ENCODE data around the gene PANK4. TPM values are rescaled to one million over a fixed set of nuclear protein-coding genes. Genes with fewer than 3 reads are reported as not detected.
A peak's percentile ranks its signal among the peaks of the same experiment; 100 is the strongest.

The PANK4 gene
- total RNA-seq, 1 experiment from 2014 or later = 62.5 TPM

DNA sequence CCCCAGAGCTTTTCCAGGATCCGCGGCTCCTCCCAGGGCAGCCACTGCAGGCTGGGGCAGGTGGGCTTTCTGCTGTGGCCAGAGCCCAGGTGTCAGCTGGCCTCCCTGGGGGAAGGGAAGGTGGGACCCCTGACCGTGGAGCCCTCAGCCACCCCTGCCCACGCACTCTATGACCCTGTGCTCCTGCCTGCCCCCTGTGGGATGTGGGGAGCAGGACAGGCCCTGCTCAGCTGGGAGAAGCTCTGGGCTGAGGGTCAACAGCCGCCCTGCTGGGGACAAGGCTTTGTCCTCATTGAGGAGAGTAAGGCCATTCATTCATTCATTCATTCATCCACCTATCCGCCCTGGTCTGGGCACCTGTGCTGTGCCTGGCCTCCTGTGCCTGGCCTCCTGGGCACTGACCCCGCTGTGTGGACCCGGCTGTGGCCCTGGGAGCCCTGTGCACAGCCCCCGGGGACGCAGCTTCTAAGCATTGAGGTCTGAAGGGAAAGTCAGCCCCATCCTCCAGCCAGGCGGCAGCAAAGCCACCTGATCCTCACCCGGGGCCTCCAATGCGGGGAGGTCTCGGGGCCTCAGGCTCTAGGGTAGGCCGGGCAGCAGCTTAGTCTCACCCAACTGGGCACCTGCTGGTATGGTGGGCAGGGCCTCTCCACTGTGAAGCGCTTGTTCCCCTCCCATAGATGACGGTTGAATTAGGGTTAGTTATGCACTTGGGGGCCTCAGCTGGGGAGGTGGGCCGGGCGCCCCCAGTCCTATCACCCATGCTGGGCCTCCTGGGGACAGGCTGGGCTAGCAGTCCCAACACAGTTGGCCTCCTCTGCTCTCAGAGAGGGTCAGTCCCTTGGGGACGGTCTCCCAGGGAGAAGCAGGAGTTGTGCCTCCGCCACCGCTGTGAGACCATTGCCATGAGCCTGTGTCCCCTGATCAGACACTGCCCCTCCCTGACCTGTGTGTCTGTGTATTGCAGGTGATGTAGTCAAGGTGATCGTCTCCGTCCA, 35.8 kb upstream of the PANK4 start:
- peak; percentile 87 for DNase-seq
- Histone ChIP-seq H3K27me3 (ENCODE audit: control insufficient read depth, insufficient read depth, low read length) (no peaks in the 10 kb centered on the region), H3K36me3 (replicated peaks; ENCODE audit: control insufficient read depth, insufficient read depth, low read length) (no peaks in the 10 kb centered on the region), H3K4me3 (ENCODE audit: insufficient read depth, low read depth, low read length) (no peak overlapping the region)

DNA sequence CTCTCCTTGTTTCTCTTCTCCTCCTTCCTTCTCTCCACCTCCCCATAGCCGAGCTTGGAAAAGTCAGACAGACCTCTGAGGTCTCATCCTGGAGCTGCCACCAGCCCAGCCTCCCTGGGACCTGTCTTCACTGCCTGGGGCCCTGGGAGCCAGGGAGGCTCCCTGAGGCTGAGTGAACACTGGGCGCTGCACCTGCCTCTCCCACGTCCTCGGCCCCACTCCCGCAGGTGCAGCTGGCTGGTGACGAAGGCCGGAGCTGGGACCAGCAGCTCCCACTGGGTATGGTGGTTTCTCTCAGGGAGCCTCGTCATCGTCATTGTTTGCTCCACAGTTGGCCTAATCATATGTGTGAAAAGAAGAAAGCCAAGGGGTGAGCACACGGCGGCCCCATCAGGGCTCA, 35.0 kb upstream of the PANK4 start:
- no peaks in the 10 kb centered on the region for H3K36me3 ChIP-seq (replicated peaks; ENCODE audit: control insufficient read depth, insufficient read depth, low read length)
- DNase-seq = peak; percentile 50

DNA sequence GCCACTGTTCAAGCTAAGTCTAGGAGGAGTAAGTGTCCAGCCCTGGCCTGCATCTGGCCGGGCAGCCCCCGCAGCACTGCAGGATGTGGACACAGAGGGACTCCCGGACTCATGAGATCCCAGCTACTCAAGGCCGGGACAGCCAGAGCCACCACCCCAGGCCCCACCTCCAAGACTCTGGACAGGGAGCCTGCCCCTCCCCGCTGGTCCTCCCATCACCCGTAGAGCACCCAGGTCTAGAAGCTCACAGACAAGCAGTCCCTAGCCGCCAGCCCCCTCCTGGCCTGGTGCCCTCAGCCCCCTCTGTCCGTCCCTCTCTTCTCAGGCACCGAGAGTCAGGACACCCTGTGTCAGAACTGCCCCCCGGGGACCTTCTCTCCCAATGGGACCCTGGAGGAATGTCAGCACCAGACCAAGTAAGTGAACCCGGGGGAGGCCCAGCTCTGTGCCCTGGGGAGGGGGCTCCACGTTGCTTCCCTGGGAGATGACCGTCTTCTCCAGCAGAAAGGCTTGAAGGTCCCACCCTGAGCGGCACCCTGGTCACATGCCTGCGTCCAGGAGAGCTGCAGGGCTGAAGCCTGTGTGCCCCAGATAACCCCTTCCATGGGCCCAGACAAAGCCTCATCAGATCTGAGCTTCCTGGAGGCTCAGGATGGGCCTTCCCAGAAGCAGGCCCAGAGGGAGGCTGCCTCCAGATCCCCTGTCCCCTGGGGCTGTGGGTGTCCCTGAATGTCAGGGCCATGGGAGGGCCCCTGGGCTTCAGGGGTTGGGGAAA, 34.1 kb upstream of the PANK4 start:
- Histone ChIP-seq H3K36me3 (replicated peaks; ENCODE audit: control insufficient read depth, insufficient read depth, low read length) (no peaks in the 10 kb centered on the region), H3K27me3 (ENCODE audit: control insufficient read depth, insufficient read depth, low read length) (no peaks in the 10 kb centered on the region), H3K4me3 (ENCODE audit: insufficient read depth, low read depth, low read length) (no peak overlapping the region)
- peak; percentile 46 for DNase-seq

More for the DNA sequence above, 35.0 kb upstream of the PANK4 start:
- no peak overlapping the region for H3K4me3 ChIP-seq (ENCODE audit: insufficient read depth, low read depth, low read length)
- H3K27me3 ChIP-seq (ENCODE audit: control insufficient read depth, insufficient read depth, low read length) = no peaks in the 10 kb centered on the region

DNA sequence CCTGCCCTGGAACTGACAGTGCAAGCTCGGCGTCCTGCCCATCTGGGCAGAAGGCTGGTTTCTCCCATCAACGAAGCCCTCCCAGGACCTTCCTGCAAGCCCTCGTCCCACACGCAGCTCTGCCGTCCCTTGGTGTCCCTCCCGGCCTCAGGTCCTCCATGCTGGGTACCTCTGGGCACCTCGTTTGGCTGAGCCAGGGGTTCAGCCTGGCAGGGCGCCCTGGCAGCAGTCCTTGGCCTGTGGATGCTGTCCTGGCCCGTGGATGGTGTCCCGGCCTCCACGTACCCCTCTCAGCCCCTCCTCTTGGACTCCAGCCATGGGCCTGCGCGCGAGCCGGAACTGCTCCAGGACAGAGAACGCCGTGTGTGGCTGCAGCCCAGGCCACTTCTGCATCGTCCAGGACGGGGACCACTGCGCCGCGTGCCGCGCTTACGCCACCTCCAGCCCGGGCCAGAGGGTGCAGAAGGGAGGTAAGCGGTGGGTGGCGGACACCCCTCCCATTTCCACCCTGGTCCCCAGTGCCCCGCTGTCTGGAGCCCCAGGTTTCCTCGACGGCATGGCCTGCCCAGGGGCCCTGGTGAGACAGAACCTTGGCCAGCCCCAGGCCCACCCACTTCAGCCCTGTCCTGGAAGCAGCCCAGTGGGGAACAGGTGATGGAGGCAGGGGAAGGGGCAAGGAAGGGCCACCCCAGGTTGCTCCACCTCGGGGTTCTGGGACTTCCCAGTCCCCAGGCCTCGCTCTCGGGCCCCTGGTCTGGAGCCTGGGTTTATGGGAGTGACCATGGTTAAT, 33.3 kb upstream of the PANK4 start:
- peak; percentile 50 for DNase-seq
- no peaks in the 10 kb centered on the region for H3K27me3 ChIP-seq (ENCODE audit: control insufficient read depth, insufficient read depth, low read length)
- H3K4me3 ChIP-seq (ENCODE audit: insufficient read depth, low read depth, low read length) = no peak overlapping the region
- no peaks in the 10 kb centered on the region for H3K36me3 ChIP-seq (replicated peaks; ENCODE audit: control insufficient read depth, insufficient read depth, low read length)

DNA sequence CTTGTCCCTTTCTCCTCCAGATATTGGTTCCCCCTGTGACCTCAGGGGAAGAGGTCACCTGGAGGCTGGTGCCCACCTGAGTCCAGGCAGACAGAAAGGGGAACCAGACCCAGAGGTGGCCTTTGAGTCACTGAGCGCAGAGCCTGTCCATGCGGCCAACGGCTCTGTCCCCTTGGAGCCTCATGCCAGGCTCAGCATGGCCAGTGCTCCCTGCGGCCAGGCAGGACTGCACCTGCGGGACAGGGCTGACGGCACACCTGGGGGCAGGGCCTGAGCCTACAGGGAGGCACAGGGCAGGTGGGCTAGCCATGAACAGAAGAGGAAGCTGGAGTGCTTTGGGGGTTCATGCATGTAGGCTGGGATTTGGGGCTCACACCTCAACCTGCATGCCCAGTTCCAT, 32.5 kb upstream of the PANK4 start:
- peak; percentile 30 for DNase-seq
- Histone ChIP-seq H3K36me3 (replicated peaks; ENCODE audit: control insufficient read depth, insufficient read depth, low read length) (no peaks in the 10 kb centered on the region), H3K27me3 (ENCODE audit: control insufficient read depth, insufficient read depth, low read length) (no peaks in the 10 kb centered on the region), H3K4me3 (ENCODE audit: insufficient read depth, low read depth, low read length) (no peak overlapping the region)

DNA sequence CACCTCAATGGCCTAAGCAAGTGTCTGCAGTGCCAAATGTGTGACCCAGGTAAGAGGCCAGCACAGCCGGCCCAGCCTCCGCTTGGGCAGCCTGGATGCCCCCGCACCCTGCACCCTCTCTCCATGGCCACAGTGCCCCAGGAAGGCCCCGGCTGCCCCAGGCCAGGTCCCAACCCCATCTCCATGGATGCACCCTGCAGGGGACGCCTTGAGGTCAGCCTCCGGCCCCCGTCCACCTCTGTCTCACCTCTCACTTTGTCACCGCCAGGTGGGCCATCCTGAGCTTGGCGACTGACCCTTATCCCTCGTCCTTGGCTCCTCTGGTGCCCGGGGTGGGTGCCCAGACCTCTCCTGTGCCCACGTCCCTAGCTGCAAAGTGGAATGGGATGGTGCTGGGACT, 32.0 kb upstream of the PANK4 start:
- peak; percentile 46 for DNase-seq
- Histone ChIP-seq H3K36me3 (replicated peaks; ENCODE audit: control insufficient read depth, insufficient read depth, low read length) (no peaks in the 10 kb centered on the region), H3K4me3 (ENCODE audit: insufficient read depth, low read depth, low read length) (no peak overlapping the region), H3K27me3 (ENCODE audit: control insufficient read depth, insufficient read depth, low read length) (no peaks in the 10 kb centered on the region)

DNA sequence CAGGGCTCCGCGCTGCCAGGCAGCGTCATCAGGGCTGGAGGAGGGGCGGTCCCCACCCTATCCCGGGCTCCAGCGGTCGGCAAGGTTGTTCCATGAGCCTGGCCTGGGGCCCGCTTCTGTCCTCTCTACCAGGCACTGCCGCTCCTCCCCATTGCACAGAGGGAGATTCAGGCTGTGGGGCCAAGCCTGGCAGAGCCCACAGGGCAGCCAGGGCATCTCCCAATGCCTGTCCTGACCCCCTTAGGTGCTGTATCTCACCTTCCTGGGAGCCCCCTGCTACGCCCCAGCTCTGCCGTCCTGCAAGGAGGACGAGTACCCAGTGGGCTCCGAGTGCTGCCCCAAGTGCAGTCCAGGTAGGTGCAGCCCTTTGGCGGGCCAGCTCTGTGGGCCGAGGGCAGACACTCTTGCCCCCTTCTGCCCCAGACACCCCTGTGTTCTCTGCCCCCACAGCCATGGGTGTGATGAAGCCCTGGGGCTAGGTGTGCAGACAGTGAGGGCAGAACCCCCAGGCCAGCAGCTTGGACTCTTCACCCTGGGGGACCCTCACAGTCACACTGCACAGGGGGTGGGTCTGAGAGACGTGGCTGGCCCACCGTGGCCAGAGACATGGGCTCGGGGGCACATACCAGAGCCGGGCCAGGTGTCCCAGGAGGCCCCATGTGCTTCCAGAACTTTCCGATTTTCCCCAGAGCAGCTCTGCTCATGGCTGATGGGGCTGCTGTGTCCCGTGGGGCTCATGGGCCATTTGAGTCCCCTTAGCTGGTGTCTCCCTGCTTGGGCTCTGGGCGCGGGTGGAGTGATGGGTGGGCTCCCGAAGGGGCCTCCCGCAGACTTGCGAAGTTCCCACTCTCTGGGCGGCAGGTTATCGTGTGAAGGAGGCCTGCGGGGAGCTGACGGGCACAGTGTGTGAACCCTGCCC, 31.3 kb upstream of the PANK4 start:
- Histone ChIP-seq H3K36me3 (replicated peaks; ENCODE audit: control insufficient read depth, insufficient read depth, low read length) (no peaks in the 10 kb centered on the region), H3K27me3 (ENCODE audit: control insufficient read depth, insufficient read depth, low read length) (no peaks in the 10 kb centered on the region), H3K4me3 (ENCODE audit: insufficient read depth, low read depth, low read length) (no peak overlapping the region)
- peak; percentile 60 for DNase-seq

DNA sequence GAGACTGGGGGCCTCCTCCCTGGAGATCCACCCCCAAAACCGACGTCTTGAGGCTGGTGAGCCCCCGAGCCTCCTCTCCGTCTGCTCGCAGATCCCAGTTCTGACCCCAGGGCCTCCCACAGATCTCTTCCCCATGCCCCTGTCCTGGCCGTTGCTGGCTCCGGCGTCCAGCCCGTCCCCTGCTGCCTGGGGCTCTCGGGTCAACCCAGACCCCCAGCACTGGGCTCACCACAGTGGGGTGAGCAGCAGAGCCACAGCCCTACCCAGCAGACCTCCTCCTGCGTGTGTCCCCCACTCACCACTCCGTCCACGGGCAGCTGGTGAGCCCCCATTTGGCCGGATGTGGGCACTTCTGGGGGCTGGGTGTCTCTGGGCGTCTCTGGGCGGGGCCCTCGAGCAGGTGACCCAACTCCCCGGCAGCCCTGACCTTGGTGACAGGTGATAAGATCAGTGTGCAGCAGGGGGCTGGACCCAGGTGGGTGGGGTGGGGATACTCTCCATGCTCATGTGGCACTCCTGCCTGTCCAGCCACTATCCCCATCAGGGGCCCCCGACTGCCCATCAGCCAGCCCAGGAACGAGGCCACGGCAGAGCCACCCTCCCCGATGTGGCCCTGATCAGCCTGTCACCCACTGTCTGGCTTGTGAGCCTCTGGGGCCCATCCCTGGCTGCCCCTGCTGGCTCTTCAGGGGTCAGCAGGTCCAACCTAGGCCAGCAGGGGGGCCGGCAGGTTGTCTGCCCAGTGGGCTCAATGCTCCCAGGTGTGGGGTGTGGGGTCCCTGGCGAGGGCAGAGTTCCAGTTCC, 30.5 kb upstream of the PANK4 start:
- H3K4me3 ChIP-seq (ENCODE audit: insufficient read depth, low read depth, low read length) = no peak overlapping the region
- DNase-seq = no peak
- H3K36me3 ChIP-seq (replicated peaks; ENCODE audit: control insufficient read depth, insufficient read depth, low read length) = no peaks in the 10 kb centered on the region
- no peaks in the 10 kb centered on the region for H3K27me3 ChIP-seq (ENCODE audit: control insufficient read depth, insufficient read depth, low read length)

DNA sequence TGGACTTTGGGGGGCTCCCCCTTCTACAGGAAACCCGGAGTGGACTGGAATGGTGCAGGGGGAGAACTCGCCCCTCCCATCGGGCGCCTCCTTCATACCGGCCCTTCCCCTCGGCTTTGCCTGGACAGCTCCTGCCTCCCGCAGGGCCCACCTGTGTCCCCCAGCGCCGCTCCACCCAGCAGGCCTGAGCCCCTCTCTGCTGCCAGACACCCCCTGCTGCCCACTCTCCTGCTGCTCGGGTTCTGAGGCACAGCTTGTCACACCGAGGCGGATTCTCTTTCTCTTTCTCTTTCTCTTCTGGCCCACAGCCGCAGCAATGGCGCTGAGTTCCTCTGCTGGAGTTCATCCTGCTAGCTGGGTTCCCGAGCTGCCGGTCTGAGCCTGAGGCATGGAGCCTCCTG, 29.9 kb upstream of the PANK4 start, which contains the start of gene TNFRSF14:
Gene TNFRSF14, plus strand, starts transcription at position 95 of the 401 bp plus-strand sequence. Its CDS starts 294 bp downstream, at position 389.
- H3K36me3 ChIP-seq (replicated peaks; ENCODE audit: control insufficient read depth, insufficient read depth, low read length) = no peaks in the 10 kb centered on the region
- peak; percentile 85 for DNase-seq
- no peak within 1 kb of the TSS for H3K4me3 ChIP-seq (ENCODE audit: insufficient read depth, low read depth, low read length)

DNA sequence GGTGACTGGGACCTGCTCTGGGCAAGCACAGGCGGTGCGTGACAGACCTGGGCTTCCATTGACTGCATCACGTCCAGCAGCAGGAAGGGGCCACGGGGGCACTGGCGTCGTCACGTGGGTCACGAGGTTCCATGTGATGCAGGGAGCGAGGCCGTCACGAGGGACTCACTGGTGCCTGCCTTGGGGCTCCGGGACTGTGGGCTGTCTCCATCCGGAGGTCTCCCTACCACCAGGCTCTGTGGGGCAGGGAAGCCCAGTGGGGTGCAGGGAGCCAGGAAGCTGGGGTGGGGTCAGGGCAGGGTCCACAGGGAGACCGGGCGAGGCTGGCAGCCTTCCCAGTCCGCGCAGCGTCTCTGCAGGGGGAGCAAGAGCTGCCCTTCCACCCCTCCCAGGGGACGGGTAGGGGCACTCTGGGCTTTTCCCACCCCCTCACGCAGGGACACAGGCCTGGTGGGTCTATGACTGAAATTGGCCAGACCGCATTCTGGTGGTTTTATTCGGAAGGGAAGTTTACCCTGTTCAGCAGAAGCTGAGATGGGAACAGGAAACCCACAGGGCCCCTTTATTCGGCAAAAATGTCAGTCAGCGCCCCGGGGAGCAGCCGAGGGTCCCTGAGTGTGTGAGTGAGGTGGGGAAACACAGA, 29.4 kb upstream of the PANK4 start:
- Histone ChIP-seq H3K4me3 (ENCODE audit: insufficient read depth, low read depth, low read length) (no peak overlapping the region), H3K27me3 (ENCODE audit: control insufficient read depth, insufficient read depth, low read length) (no peaks in the 10 kb centered on the region), H3K36me3 (replicated peaks; ENCODE audit: control insufficient read depth, insufficient read depth, low read length) (no peaks in the 10 kb centered on the region)
- DNase-seq = peak; percentile 79

More for the DNA sequence above, 29.9 kb upstream of the PANK4 start, which contains the start of gene TNFRSF14:
- no peaks in the 10 kb centered on the region for H3K27me3 ChIP-seq (ENCODE audit: control insufficient read depth, insufficient read depth, low read length)

DNA sequence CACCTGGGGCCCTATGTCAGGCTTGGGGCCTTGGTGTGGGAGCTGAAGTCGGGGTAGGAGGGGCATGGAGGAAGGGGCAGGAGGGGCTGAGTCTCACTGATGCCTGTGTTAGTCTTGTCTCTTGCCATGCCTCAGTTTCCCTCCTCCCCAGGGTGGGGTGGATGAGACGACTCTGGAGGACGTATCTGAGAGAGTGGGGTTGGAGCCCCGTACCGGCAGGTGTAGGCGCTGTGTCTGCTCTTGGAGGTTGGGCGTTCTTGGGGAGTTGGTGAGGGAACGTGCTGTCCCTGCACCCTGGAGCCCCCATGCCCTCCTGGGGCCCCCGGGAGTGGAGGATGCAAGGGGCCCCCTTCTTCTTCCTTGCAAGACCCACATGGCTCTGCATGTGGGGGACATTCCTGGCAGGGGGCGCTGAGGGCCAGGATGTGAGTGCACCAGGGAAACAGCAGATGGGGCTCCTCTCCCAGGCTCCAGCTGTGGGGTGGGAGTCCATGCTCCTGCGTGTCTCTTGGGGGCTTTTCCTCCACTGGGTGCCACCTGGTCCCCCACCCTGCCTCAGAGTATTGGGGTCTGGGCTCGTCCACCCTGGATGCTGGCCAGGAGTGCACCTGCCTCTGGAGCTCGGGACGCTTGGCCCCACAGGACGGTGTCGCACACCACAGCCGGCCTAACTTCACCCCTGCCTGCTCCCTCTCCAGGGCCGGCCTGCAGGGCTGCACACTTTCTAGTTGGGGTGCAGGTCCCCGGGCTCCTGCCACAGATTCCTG, 28.4 kb upstream of the PANK4 start:
- no peak overlapping the region for H3K4me3 ChIP-seq (ENCODE audit: insufficient read depth, low read depth, low read length)
- H3K27me3 ChIP-seq (ENCODE audit: control insufficient read depth, insufficient read depth, low read length) = no peaks in the 10 kb centered on the region
- peak; percentile 86 for DNase-seq
- H3K36me3 ChIP-seq (replicated peaks; ENCODE audit: control insufficient read depth, insufficient read depth, low read length) = no peaks in the 10 kb centered on the region
